Measurements from ENCODE around the gene CEBPG.

CEBPG gene

GRCh38 chr19:33412601-33413425 lies 39.3 kb downstream of the CEBPG start:
- Histone ChIP-seq H3K4me1 (ENCODE audit: control insufficient read depth in 2 of 2, insufficient read depth in 2 of 2, low read length in 2 of 2) (peaks cover 3 to 10% of the 10 kb centered on the region in 2 donors), H3K4me3 (ENCODE audit: low read length in 2 of 2) (no peak overlapping the region), H3K27ac (ENCODE audit: low read depth in 2 of 2, low read length in 2 of 2) (no peak overlapping the region), H3K9ac (ENCODE audit: low read depth in 1 of 2, low read length in 2 of 2) (no peak overlapping the region), H3K36me3 (ENCODE audit: control insufficient read depth in 2 of 2, insufficient read depth in 2 of 2, low read length in 2 of 2) (no peaks in the 10 kb centered on the region), H3K9me3 (ENCODE audit: control insufficient read depth in 2 of 2, low read length in 2 of 2) (no peaks in the 10 kb centered on the region), H3K27me3 (ENCODE audit: control insufficient read depth in 2 of 2, insufficient read depth in 2 of 2, low read length in 2 of 2) (no peaks in the 10 kb centered on the region)

GRCh38 chr19:33413426-33413725 lies 39.9 kb downstream of the CEBPG start:
- Histone ChIP-seq H3K4me1 (ENCODE audit: control insufficient read depth in 2 of 2, insufficient read depth in 2 of 2, low read length in 2 of 2) (peaks cover 3 to 10% of the 10 kb centered on the region in 2 donors), H3K9ac (ENCODE audit: low read depth in 1 of 2, low read length in 2 of 2) (no peak overlapping the region), H3K36me3 (ENCODE audit: control insufficient read depth in 2 of 2, insufficient read depth in 2 of 2, low read length in 2 of 2) (no peaks in the 10 kb centered on the region), H3K4me3 (ENCODE audit: low read length in 2 of 2) (no peak overlapping the region), H3K27ac (ENCODE audit: low read depth in 2 of 2, low read length in 2 of 2) (no peak overlapping the region), H3K27me3 (ENCODE audit: control insufficient read depth in 2 of 2, insufficient read depth in 2 of 2, low read length in 2 of 2) (no peaks in the 10 kb centered on the region), H3K9me3 (ENCODE audit: control insufficient read depth in 2 of 2, low read length in 2 of 2) (no peaks in the 10 kb centered on the region)

- Histone ChIP-seq H3K27ac (ENCODE audit: low read depth in 2 of 2, low read length in 2 of 2) (no peak overlapping the region), H3K9me3 (ENCODE audit: control insufficient read depth in 2 of 2, low read length in 2 of 2) (no peaks in the 10 kb centered on the region), H3K4me3 (ENCODE audit: low read length in 2 of 2) (no peak overlapping the region), H3K9ac (ENCODE audit: low read depth in 1 of 2, low read length in 2 of 2) (no peak overlapping the region), H3K4me1 (ENCODE audit: control insufficient read depth in 2 of 2, insufficient read depth in 2 of 2, low read length in 2 of 2) (peaks cover 3 to 10% of the 10 kb centered on the region in 2 donors), H3K36me3 (ENCODE audit: control insufficient read depth in 2 of 2, insufficient read depth in 2 of 2, low read length in 2 of 2) (no peaks in the 10 kb centered on the region), H3K27me3 (ENCODE audit: control insufficient read depth in 2 of 2, insufficient read depth in 2 of 2, low read length in 2 of 2) (no peaks in the 10 kb centered on the region)
These were observed 40.6 kb downstream of the CEBPG start for GRCh38 chr19:33413868-33414666.

- Histone ChIP-seq H3K27ac (ENCODE audit: low read depth in 2 of 2, low read length in 2 of 2) (no peak overlapping the region), H3K4me3 (ENCODE audit: low read length in 2 of 2) (no peak overlapping the region), H3K27me3 (ENCODE audit: control insufficient read depth in 2 of 2, insufficient read depth in 2 of 2, low read length in 2 of 2) (no peaks in the 10 kb centered on the region), H3K4me1 (ENCODE audit: control insufficient read depth in 2 of 2, insufficient read depth in 2 of 2, low read length in 2 of 2) (peaks cover 3 to 10% of the 10 kb centered on the region in 2 donors), H3K36me3 (ENCODE audit: control insufficient read depth in 2 of 2, insufficient read depth in 2 of 2, low read length in 2 of 2) (no peaks in the 10 kb centered on the region), H3K9ac (ENCODE audit: low read depth in 1 of 2, low read length in 2 of 2) (no peak overlapping the region), H3K9me3 (ENCODE audit: control insufficient read depth in 2 of 2, low read length in 2 of 2) (no peaks in the 10 kb centered on the region)
These were observed 41.4 kb downstream of the CEBPG start for GRCh38 chr19:33414667-33415605.

- no peaks in the 10 kb centered on the region for H3K36me3 ChIP-seq (ENCODE audit: control insufficient read depth in 2 of 2, insufficient read depth in 2 of 2, low read length in 2 of 2)
- no peak overlapping the region for H3K4me3 ChIP-seq (ENCODE audit: low read length in 2 of 2)
- no peaks in the 10 kb centered on the region for H3K27me3 ChIP-seq (ENCODE audit: control insufficient read depth in 2 of 2, insufficient read depth in 2 of 2, low read length in 2 of 2)
- peaks cover 3 to 10% of the 10 kb centered on the region in 2 donors for H3K4me1 ChIP-seq (ENCODE audit: control insufficient read depth in 2 of 2, insufficient read depth in 2 of 2, low read length in 2 of 2)
- H3K9me3 ChIP-seq (ENCODE audit: control insufficient read depth in 2 of 2, low read length in 2 of 2), result no peaks in the 10 kb centered on the region
- no peak overlapping the region for H3K27ac ChIP-seq (ENCODE audit: low read depth in 2 of 2, low read length in 2 of 2)
- H3K9ac ChIP-seq (ENCODE audit: low read depth in 1 of 2, low read length in 2 of 2), result no peak overlapping the region
These were observed 43.1 kb downstream of the CEBPG start for GRCh38 chr19:33416307-33417215.

GRCh38 chr19:33417751-33418150 lies 44.2 kb downstream of the CEBPG start:
- H3K4me1 ChIP-seq (ENCODE audit: control insufficient read depth in 2 of 2, insufficient read depth in 2 of 2, low read length in 2 of 2), result peaks cover 3 to 7% of the 10 kb centered on the region in 2 donors
- no peaks in the 10 kb centered on the region for H3K27me3 ChIP-seq (ENCODE audit: control insufficient read depth in 2 of 2, insufficient read depth in 2 of 2, low read length in 2 of 2)
- no peak overlapping the region for H3K4me3 ChIP-seq (ENCODE audit: low read length in 2 of 2)
- no peaks in the 10 kb centered on the region for H3K9me3 ChIP-seq (ENCODE audit: control insufficient read depth in 2 of 2, low read length in 2 of 2)
- no peak overlapping the region for H3K9ac ChIP-seq (ENCODE audit: low read depth in 1 of 2, low read length in 2 of 2)
- H3K27ac ChIP-seq (ENCODE audit: low read depth in 2 of 2, low read length in 2 of 2), result no peak overlapping the region
- no peaks in the 10 kb centered on the region for H3K36me3 ChIP-seq (ENCODE audit: control insufficient read depth in 2 of 2, insufficient read depth in 2 of 2, low read length in 2 of 2)

- Histone ChIP-seq H3K9ac (ENCODE audit: low read depth in 1 of 2, low read length in 2 of 2) (no peak overlapping the region), H3K4me3 (ENCODE audit: low read length in 2 of 2) (no peak overlapping the region), H3K4me1 (ENCODE audit: control insufficient read depth in 2 of 2, insufficient read depth in 2 of 2, low read length in 2 of 2) (peaks cover 0 to 4% of the 10 kb centered on the region in 2 donors), H3K27ac (ENCODE audit: low read depth in 2 of 2, low read length in 2 of 2) (no peak overlapping the region), H3K9me3 (ENCODE audit: control insufficient read depth in 2 of 2, low read length in 2 of 2) (no peaks in the 10 kb centered on the region), H3K36me3 (ENCODE audit: control insufficient read depth in 2 of 2, insufficient read depth in 2 of 2, low read length in 2 of 2) (no peaks in the 10 kb centered on the region), H3K27me3 (ENCODE audit: control insufficient read depth in 2 of 2, insufficient read depth in 2 of 2, low read length in 2 of 2) (no peaks in the 10 kb centered on the region)
These were observed 45.0 kb downstream of the CEBPG start for GRCh38 chr19:33418461-33418860.

GRCh38 chr19:33418871-33419787 lies 45.6 kb downstream of the CEBPG start:
- no peaks in the 10 kb centered on the region for H3K27me3 ChIP-seq (ENCODE audit: control insufficient read depth in 2 of 2, insufficient read depth in 2 of 2, low read length in 2 of 2)
- H3K4me1 ChIP-seq (ENCODE audit: control insufficient read depth in 2 of 2, insufficient read depth in 2 of 2, low read length in 2 of 2), result peaks cover 0 to 4% of the 10 kb centered on the region in 2 donors
- H3K9me3 ChIP-seq (ENCODE audit: control insufficient read depth in 2 of 2, low read length in 2 of 2), result no peaks in the 10 kb centered on the region
- no peak overlapping the region for H3K27ac ChIP-seq (ENCODE audit: low read depth in 2 of 2, low read length in 2 of 2)
- no peak overlapping the region for H3K9ac ChIP-seq (ENCODE audit: low read depth in 1 of 2, low read length in 2 of 2)
- H3K36me3 ChIP-seq (ENCODE audit: control insufficient read depth in 2 of 2, insufficient read depth in 2 of 2, low read length in 2 of 2), result no peaks in the 10 kb centered on the region
- no peak overlapping the region for H3K4me3 ChIP-seq (ENCODE audit: low read length in 2 of 2)
